T47D (cell line): Measurements from ENCODE around the gene N4BP2L2.

Experiments
- DNase-seq, 2 experiments: peaks; one replicate each; pipeline versions ENCODE4 v3.0.0 to v3.0.0-alpha.2; 2011 to 2012; ENCODE audit warnings: low read depth in 1 of 2, low spot score in 1 of 2
- JUND ChIP-seq: IDR thresholded peaks from 2 replicates; pipeline ENCODE4 v1.6.1; 2012; ENCODE audit warnings: low read depth
- in situ Hi-C: cut with HindIII; loops from 2 replicates; pipeline ENCODE4 v1.10.0; 2016; ENCODE audit warnings: low sequenced_read_pairs, low pct_unique_long_range_greater_than_20kb

N4BP2L2 gene

GRCh38 chr13:32511482-32511881 lies 27.1 kb downstream of the N4BP2L2 start:
- in situ Hi-C loops = no loop called here

GRCh38 chr13:32504876-32505275 lies 33.7 kb downstream of the N4BP2L2 start:
- in situ Hi-C loops = no loop called here
- no peak for DNase-seq
- TF ChIP-seq JUND = no peak

More at GRCh38 chr13:32511482-32511881, 27.1 kb downstream of the N4BP2L2 start:
- TF ChIP-seq JUND = no peak
- no peak for DNase-seq

- TF ChIP-seq JUND = no peak
- in situ Hi-C loops = no loop called here
- DNase-seq = no peak
These were observed 34.3 kb downstream of the N4BP2L2 start for GRCh38 chr13:32504263-32504662.

- DNase-seq = no peak
- TF ChIP-seq JUND = no peak
- in situ Hi-C loops = no loop called here
These were observed 34.9 kb downstream of the N4BP2L2 start for GRCh38 chr13:32503727-32504126.

- in situ Hi-C loops = no loop called here
- no peak for DNase-seq
- no peak for TF ChIP-seq JUND
These were observed 37.5 kb downstream of the N4BP2L2 start for GRCh38 chr13:32501064-32501463.

DNA sequence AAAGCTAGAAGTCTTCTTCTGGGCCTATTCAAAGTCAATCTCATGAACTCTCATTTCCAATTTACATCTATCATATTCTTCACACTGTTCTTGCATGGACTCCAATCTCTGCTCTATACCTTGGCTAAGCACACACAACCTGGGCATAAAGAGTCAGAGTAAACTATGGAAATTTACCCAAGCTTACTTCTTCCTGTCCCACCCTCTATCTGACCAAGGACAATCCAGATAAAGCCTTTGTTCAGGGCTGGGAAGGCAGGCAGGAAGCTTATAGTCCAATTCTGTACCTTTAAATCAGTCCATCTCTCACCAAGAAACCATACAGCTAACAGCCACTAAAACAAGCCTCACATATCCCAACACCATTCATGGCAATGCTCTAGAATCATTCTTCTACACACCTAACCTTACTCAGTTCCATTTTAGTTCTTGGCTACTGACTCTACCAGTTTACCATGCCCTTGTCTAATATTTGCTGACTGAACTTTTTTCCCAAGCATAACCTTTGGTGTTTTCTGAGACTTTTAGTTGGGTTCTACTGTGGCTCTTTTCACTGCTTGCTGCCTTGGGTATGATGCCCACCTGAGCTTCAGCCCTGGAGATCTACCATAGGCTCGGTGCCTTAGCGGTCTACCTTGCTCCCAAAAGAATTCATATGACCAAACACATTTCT lies 38.9 kb downstream of the N4BP2L2 start:
- no peak for TF ChIP-seq JUND
- in situ Hi-C loops = no loop called here

DNA sequence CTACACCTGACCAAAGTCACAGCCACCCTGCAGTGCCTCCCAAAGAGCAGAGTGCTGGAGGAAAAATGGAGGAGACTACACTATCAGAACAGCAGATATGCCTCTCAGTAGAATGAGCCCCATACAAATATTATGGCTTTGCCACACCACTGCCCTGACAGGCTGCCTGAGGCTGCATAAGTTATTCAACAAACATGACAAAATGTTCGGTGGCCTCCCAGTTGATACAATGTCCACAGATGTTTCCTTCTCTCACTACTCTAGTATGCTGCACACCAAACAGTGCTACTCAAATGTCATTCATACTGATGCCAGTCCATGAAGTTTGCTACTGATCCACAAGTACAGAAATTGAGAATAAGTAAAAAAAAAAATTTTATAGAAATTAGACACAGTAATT lies 41.0 kb downstream of the N4BP2L2 start:
- no peak for TF ChIP-seq JUND
- no peak for DNase-seq
- in situ Hi-C loops = no loop called here

More for the DNA sequence above, 38.9 kb downstream of the N4BP2L2 start:
- DNase-seq = no peak

GRCh38 chr13:32496599-32497160 lies 41.9 kb downstream of the N4BP2L2 start:
- DNase-seq = no peak
- no peak for TF ChIP-seq JUND
- in situ Hi-C loops = no loop called here

DNA sequence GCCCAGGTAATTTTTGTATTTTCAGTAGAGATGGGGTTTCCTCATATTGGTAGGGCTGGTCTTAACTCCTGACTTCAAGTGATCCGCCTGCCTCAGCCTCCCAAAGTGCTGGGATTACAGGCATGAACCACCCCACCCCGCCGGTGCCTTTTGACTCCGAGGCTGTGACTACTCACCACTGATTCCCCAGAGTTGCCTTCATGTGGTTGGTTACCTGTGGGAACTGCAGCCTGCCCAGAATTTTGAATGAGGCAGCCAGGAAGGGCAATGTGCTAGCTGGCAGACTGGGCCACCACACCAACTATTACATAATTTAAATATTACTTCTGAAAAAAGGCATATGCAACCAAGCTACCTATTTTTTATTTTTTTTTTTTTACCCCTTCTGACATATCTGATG lies 42.8 kb downstream of the N4BP2L2 start:
- TF ChIP-seq JUND = no peak
- no peak for DNase-seq
- in situ Hi-C loops = no loop called here

DNA sequence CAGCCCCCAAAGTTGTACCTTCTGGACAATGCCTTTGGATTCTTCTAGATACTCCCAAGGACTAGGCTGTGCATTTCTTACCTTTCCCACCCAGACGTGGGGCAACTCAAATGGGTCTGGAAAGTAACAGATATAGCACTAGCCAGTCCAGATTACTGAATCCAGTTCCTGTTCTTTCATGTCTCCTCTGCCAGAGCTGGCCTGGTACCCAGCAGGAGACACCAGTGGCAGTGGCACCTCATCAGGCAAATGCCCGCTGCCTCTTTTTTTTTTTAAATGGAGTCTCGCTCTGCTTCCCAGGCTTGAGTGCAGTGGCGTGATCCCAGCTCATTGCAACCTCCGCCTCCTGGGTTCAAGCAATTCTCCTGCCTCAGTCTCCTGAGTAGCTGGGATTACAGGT lies 43.2 kb downstream of the N4BP2L2 start:
- in situ Hi-C loops = no loop called here
- DNase-seq = no peak
- TF ChIP-seq JUND = no peak

DNA sequence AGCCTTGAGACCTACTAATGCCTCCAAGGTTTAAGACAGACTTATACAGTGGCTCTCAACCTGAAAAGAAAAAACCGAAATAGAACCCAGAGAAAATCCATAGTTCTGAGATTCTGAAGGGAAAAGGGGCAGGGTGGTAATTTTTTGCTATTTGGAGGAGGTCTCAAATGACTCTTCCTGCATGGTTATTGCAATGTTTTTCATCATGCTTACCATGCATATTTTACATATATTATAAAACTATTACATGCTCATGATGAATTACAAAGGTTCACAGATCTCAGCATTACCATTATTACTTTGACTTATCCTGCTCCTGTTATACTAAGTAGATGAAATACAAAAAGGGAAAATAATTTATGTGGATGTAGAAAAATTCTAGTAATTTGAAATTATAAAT lies 47.6 kb downstream of the N4BP2L2 start:
- DNase-seq = no peak
- in situ Hi-C loops = no loop called here
- no peak for TF ChIP-seq JUND

DNA sequence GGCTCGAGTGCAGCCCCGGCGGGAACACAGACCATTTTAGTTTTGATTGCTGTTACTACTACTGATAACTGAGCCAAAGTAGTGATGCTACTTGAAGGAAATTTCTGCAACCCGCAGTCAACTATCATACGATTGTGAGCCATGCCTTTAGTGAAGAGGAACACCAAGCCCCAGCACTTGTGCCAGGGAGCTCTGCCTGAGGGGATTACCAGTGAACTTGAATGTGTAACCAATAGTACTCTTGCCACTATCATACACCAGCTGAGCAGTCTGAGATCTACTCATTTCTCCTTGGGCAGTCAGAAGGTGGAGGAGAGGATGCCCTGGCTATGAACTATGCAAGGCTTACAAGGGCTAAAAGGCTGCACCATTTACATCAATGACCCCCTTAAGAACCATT lies 61.7 kb downstream of the N4BP2L2 start:
- DNase-seq = no peak
- in situ Hi-C loops = no loop called here
- no peak for TF ChIP-seq JUND

GRCh38 chr13:32476021-32476731 lies 62.4 kb downstream of the N4BP2L2 start:
- peak in 1 of 2 experiments; percentile 41 for DNase-seq
- no peak for TF ChIP-seq JUND
- in situ Hi-C loops = no loop called here
